Neural crest cell (in vitro differentiated cells): ENCODE results near the gene AARS1. TPM values are rescaled to one million over a fixed set of nuclear protein-coding genes. Genes with fewer than 3 reads are reported as not detected.
A peak's percentile ranks its signal among the peaks of the same experiment; 100 is the strongest.

ENCODE experiments used
- DNase-seq: peaks from one replicate; pipeline ENCODE4 v3.0.0; 2021; ENCODE audit warnings: low read depth, mixed read lengths, low spot score
- H3K27ac Mint-ChIP-seq: one replicate; pipeline ENCODE4 v1.8.0; 2021; ENCODE audit warnings: mild to moderate bottlenecking, mixed read lengths; ENCODE audit not compliant: unreplicated experiment
- H3K27me3 Mint-ChIP-seq: 2 replicates; pipeline ENCODE4 v1.8.0; 2021; ENCODE audit warnings: low read depth, mild to moderate bottlenecking, mixed read lengths
- H3K36me3 Mint-ChIP-seq: 2 replicates; pipeline ENCODE4 v1.8.0; 2021; ENCODE audit warnings: low read depth, mild to moderate bottlenecking, mixed read lengths
- H3K4me1 Mint-ChIP-seq: 2 replicates; pipeline ENCODE4 v1.8.0; 2021; ENCODE audit warnings: mixed read lengths
- H3K4me3 Mint-ChIP-seq: one replicate; pipeline ENCODE4 v1.8.0; 2021; ENCODE audit warnings: mild to moderate bottlenecking, mixed read lengths
- H3K9me3 Mint-ChIP-seq: 2 replicates; pipeline ENCODE4 v1.8.0; 2021; ENCODE audit warnings: mixed read lengths
- total RNA-seq: library from RNA; stranded (reverse); gene quantifications from 2 replicates; pipeline ENCODE4 v1.2.1, GENCODE V29; 2021
- TF ChIP-seq, protein P1 (sequence below): fragments of 200-600 bp; sonication (generic); conservative IDR thresholded peaks from 2 replicates; pipeline ENCODE4 v1.5.0; 2021; ENCODE audit warnings: antibody characterized with exemption, mild to moderate bottlenecking

AARS1 gene
- total RNA-seq, 1 donor from 2014 or later, result 128 TPM

DNA sequence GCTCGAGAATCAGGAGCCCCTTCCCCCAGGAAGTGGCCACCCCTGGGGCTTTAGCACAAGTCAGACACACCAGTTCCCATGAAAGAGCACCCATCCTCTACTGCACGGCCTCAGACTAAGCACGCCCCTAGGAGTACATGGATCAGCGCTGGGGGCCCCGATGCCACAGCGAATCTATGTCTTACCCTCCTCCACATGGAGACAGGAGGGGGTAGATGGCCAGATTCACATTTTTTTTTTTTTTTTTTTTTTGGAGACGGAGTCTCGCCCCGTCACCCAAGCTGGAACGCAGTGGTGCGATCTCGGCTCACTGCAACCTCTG, 34.4 kb downstream of the AARS1 start:
- Mint-ChIP-seq H3K4me3 (no peak overlapping the region), H3K36me3 (peaks cover 21% of the 10 kb centered on the region), H3K27me3 (peaks cover 4% of the 10 kb centered on the region), H3K27ac (no peak overlapping the region), H3K9me3 (no peaks in the 10 kb centered on the region), H3K4me1 (peaks cover 4% of the 10 kb centered on the region)
- no peak for DNase-seq
- TF ChIP-seq, protein P1, sequence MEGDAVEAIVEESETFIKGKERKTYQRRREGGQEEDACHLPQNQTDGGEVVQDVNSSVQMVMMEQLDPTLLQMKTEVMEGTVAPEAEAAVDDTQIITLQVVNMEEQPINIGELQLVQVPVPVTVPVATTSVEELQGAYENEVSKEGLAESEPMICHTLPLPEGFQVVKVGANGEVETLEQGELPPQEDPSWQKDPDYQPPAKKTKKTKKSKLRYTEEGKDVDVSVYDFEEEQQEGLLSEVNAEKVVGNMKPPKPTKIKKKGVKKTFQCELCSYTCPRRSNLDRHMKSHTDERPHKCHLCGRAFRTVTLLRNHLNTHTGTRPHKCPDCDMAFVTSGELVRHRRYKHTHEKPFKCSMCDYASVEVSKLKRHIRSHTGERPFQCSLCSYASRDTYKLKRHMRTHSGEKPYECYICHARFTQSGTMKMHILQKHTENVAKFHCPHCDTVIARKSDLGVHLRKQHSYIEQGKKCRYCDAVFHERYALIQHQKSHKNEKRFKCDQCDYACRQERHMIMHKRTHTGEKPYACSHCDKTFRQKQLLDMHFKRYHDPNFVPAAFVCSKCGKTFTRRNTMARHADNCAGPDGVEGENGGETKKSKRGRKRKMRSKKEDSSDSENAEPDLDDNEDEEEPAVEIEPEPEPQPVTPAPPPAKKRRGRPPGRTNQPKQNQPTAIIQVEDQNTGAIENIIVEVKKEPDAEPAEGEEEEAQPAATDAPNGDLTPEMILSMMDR, result no peak

DNA sequence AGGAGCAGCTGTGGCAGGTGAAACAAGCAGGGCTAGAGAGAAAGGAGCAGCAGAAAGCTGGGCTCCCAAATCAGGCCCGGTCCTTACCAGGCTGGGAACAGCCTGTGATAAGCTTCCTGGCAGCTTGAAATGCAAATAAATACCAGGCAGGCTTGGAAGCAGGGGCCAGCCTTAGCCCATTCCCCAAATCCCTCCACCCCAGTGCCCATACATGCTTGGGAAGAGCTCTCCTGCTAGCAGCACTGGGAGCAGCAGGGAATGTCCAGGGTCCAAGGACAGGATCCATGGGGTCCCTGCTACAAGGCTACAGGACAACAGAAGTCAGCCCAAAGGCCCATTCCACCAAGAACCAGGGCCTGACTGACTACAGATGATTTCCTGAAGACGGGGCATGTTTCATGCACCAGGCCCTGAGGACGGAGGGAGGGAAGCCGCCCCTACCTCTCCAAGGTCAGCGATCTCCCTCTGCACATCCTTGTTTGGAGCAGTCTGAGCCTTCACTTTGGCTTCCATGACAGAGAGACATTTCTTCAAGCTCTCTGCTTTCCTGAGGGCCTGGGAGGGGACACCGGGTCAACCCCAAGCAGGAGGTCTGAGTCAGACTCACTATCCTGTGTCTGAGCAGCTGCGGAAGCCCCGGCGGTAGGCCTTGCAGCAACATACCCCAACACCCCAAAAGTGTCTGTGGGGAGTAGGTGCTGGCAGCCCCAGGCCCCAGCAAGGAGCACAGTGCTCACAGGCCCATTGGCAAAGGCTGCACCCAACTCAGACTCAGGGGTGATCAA, 34.9 kb downstream of the AARS1 start:
- TF ChIP-seq, protein P1, result peak; percentile 34
- no peak for DNase-seq
- no peaks in the 10 kb centered on the region for H3K9me3 Mint-ChIP-seq
- no peak overlapping the region for H3K4me3 Mint-ChIP-seq
- peaks cover 23% of the 10 kb centered on the region for H3K36me3 Mint-ChIP-seq
- peaks cover 4% of the 10 kb centered on the region for H3K27me3 Mint-ChIP-seq
- peaks cover 7% of the 10 kb centered on the region for H3K4me1 Mint-ChIP-seq
- H3K27ac Mint-ChIP-seq, result no peak overlapping the region

DNA sequence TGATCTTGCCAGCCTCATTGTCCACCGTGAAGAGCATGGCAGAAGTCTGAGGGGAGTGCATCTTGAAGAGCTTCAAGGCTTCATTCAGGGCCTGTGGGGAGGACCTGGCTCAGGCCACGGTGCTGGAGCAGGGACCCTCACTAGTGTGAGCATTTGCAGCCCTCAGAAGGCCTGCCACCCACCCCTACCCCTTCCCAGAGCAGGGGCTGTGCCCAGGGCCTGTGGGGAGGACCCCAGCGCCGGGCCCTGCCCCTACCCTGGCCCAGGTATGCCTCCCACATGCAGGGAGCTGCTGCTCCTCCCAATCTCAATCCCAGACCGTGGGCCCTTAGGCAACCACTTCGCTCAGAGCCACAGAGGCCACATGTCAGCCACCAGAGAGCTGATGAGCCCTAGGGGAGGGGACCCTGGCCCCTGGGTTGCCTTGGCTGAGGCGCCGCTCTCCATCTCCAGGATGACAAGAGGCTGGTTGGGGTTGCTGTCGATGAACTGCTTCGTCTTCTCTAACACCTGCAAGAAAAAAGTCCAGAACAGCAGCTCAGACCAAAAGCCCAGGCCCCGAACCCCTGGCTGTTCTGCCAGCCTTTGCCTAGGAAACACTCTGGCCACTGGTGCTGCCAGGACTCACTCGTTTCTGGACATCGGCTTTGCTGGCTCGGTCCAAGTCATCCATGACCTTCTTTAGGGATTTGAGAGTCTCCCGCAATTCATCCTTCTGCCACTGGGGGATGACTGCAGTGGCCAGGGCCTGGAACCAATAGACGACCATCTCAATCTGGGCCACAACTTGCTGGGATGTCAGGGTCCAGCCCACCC, 35.8 kb downstream of the AARS1 start:
- DNase-seq, result peak; percentile 60
- Mint-ChIP-seq H3K4me1 (peaks cover 9% of the 10 kb centered on the region), H3K4me3 (peak overlapping the region; percentile 88), H3K27me3 (peaks cover 4% of the 10 kb centered on the region), H3K9me3 (no peaks in the 10 kb centered on the region), H3K27ac (no peak overlapping the region), H3K36me3 (peaks cover 23% of the 10 kb centered on the region)
- TF ChIP-seq, protein P1, result peak; percentile 66

DNA sequence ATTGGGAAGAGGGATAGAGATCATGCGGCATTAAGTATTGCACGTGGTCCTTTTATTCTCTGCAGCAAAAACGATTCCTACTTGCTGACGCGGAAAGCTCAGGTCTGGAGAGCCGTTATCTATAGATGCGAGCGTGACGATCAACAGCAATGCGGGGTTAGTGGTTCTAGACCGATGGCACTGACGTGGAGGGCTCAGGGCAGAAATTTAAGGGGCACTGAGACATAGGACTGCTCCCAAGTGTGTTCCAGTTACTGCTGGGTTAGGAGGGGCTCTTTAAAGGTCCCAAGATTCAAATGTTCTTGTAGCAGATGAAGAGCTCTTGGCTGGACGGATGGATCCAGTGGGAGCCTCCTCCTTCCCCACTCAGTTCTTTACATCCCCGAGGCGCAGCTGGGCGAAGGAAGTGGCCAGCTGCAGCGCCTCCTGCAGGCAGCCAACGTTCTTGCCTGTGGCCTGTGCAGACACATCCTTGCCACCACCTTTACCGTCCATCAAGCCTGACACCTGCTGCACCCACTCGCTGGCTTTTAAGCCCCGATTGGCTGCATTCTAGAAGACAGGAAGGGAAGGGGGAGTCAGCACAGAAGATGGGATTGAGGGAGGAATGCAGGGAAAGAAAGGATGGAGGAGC, 36.8 kb downstream of the AARS1 start:
- no peak overlapping the region for H3K27ac Mint-ChIP-seq
- peak; percentile 29 for DNase-seq
- peaks cover 9% of the 10 kb centered on the region for H3K4me1 Mint-ChIP-seq
- TF ChIP-seq, protein P1, result peak; percentile 54
- no peaks in the 10 kb centered on the region for H3K9me3 Mint-ChIP-seq
- H3K36me3 Mint-ChIP-seq, result peaks cover 18% of the 10 kb centered on the region
- H3K27me3 Mint-ChIP-seq, result peaks cover 4% of the 10 kb centered on the region
- peak overlapping the region; percentile 97 for H3K4me3 Mint-ChIP-seq

DNA sequence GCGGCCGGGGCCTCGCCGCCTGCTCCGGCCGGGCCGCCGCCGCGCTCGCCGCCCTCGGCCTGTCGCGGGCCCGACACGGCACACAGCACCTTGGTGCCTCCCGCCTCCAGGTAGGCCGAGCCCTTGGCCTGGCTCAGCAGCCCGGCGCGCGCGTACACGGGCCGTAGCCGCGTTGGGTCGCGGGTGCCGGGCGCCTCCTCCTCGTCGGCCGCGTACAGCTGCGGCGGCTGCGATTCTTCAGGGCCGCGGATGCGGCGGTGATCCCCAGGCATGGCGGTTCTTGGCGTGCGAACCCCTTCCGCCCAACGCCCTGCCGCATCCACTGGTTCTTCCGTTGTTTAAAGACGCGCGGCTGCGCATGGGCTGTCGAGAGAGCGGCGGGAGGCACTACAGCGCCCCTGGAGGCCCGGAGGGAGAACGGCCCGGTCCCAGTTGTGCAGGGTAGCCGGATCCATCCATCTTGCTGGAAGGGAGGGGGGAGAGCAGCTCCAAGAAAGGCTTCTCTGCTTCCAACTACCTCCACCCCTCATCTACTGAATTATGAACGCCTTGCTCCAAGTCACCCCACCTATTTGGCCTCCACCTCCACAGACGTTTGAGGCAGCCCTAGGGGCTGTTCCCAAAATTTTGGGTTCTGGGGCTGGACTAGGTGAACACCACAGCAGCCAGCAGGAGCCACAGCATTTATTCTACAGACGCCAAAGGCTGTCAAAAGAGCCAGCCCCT, 37.5 kb downstream of the AARS1 start, which contains the start of gene EXOSC6:
Gene EXOSC6 (minus strand): TSS at position 312 of the 726 bp plus-strand sequence. CDS start 40 bp downstream, at position 272.
- peak within 1 kb of the TSS; percentile 96 for H3K27ac Mint-ChIP-seq
- H3K4me3 Mint-ChIP-seq, result peak within 1 kb of the TSS; percentile 97
- DNase-seq, result peak; percentile 92
- peaks cover 9% of the 10 kb centered on the region for H3K4me1 Mint-ChIP-seq
- H3K36me3 Mint-ChIP-seq, result peaks cover 18% of the 10 kb centered on the region
- TF ChIP-seq, protein P1, result peak; percentile 95
- no peaks in the 10 kb centered on the region for H3K9me3 Mint-ChIP-seq
- peaks cover 4% of the 10 kb centered on the region for H3K27me3 Mint-ChIP-seq
